NT2/D1 (cell line): ENCODE measurements around the gene ICAM4.
"Not testable (repeated sequence)": the region's sequence is repeated elsewhere in the genome, so short reads cannot be mapped to it uniquely, and the experiment has no call there.

Experiments used
- DNase-seq: peaks from one replicate; pipeline ENCODE4 v3.0.0-alpha.2; 2011; ENCODE audit warnings: low read depth, low spot score
- H3K27me3 ChIP-seq: 2 replicates; pipeline ENCODE4 v1.6.0; 2011; ENCODE audit warnings: mild to moderate bottlenecking; ENCODE audit not compliant: insufficient read length, insufficient read depth
- H3K36me3 ChIP-seq: 2 replicates; pipeline ENCODE4 v1.6.1; 2011; ENCODE audit warnings: mild to moderate bottlenecking, low read length, mixed read lengths; ENCODE audit not compliant: insufficient read depth, insufficient read length
- H3K4me1 ChIP-seq: 2 replicates; pipeline ENCODE4 v1.5.1; 2011; ENCODE audit not compliant: insufficient read depth, insufficient read length
- H3K4me3 ChIP-seq: 2 replicates; pipeline ENCODE4 v1.5.1; 2011; ENCODE audit warnings: low read depth; ENCODE audit not compliant: insufficient read length
- H3K9ac ChIP-seq: 2 replicates; pipeline ENCODE4 v1.6.0; 2011; ENCODE audit warnings: low read depth; ENCODE audit not compliant: insufficient read length
- H3K9me3 ChIP-seq: 2 replicates; pipeline ENCODE4 v1.5.1; 2011; ENCODE audit warnings: mild to moderate bottlenecking, low read length; ENCODE audit not compliant: insufficient read depth
- SUZ12 ChIP-seq: IDR thresholded peaks from 2 replicates; pipeline ENCODE4 v1.6.1; 2011; ENCODE audit not compliant: insufficient read length, insufficient read depth; ENCODE audit errors: extremely low read depth
- YY1 ChIP-seq: IDR thresholded peaks from 2 replicates; pipeline ENCODE4 v1.6.1; 2011; ENCODE audit not compliant: insufficient read length, insufficient read depth
- ZNF274 ChIP-seq: IDR thresholded peaks from 2 replicates; pipeline ENCODE4 v1.6.1; 2011; ENCODE audit warnings: mild to moderate bottlenecking, low read depth, low read length

The ICAM4 gene

DNA sequence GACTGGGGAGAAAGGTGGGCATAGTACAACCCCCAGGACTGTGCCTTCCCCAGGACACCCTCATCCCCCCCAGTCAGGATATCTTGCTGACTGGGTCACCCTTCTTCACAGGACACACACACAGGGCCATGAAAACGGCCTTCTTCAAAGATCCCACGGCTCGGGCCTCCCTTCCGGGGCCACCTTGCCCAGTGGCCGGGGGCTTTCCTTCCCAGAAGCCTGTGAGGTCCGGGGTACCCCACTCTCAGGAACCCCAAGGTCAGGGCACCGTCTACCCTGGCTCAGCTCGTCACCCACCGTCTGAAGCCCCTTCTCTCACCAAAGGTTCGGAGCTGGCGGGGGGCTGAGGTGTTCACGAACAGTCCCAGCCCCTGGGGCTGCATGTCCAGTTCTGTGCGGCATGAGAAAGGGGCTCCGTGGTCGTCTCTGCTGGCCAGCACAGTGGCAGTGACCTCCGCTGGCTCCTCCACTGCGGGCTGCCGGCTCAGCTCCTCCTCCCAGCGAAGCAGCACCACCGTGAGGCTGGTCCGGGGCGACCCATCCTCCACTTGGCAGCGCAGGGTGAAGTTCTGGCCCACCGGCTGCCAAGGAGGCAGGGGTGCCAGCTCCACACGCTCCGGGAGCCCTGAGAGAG lies 48.7 kb downstream of the ICAM4 start:
- Histone ChIP-seq H3K4me3 (peak overlapping the region; percentile 33), H3K36me3 (peaks cover 16% of the 10 kb centered on the region), H3K4me1 (peaks cover 26% of the 10 kb centered on the region), H3K27me3 (peaks cover 16% of the 10 kb centered on the region), H3K9ac (peak overlapping the region; percentile 75), H3K9me3 (no peaks in the 10 kb centered on the region)
- DNase-seq = no peak
- no peak for TF ChIP-seq YY1
- no peak for TF ChIP-seq SUZ12
- TF ChIP-seq ZNF274 = no peak

- H3K9ac ChIP-seq, H3K36me3 ChIP-seq, H3K9me3 ChIP-seq, DNase-seq, H3K4me3 ChIP-seq: not testable (repeated sequence)
- Histone ChIP-seq H3K4me1 (peaks cover 26% of the 10 kb centered on the region), H3K27me3 (peaks cover 16% of the 10 kb centered on the region)
Measured at GRCh38 chr19:10336725-10337124, 50.0 kb downstream of the ICAM4 start.
